Measurements from ENCODE around the gene SLC2A5.

SLC2A5 gene

DNA sequence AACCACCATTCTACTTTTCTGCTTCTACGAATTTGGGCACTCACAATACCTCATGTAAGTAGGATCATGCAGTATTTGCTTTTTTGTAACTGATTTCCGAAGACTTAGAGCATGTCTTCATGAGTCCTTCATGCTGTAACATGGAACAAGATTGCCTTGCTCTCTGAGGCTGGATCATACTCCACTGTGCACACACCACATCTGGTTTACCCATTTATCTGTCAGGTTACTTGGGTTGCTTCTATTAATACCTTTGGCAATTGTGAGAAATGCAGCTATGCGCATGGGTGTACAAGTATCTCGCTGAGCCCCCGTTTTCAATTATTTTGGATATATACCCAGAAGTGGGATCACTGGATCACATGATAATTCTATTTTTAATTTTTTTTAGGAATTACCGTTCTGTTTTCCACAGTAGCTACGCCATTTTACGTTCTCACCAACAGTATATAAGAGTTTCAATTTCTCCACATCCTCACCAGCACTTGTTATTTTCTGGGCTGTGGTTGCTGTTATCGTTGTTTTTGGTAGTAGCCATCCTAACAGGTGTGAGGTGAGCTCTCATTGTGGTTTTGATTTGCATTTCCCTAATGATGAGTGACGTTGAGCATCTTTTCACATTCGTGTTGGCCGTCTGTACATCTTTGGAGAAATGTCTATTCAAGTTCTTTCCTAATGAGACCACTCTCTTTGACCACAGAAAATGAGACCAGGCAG lies 10.7 kb upstream of the SLC2A5 start:
- H3K27me3 Mint-ChIP-seq (ENCODE audit: low read depth): peaks cover 13% of the 10 kb centered on the region
- peaks cover 38% of the 10 kb centered on the region for H3K4me1 Mint-ChIP-seq (ENCODE audit: low read depth)
- no peaks in the 10 kb centered on the region for H3K36me3 Mint-ChIP-seq (ENCODE audit: low read depth)
- no peak overlapping the region for H3K27ac Mint-ChIP-seq
- no peak overlapping the region for H3K4me3 Mint-ChIP-seq
- H3K9me3 Mint-ChIP-seq: no peaks in the 10 kb centered on the region

DNA sequence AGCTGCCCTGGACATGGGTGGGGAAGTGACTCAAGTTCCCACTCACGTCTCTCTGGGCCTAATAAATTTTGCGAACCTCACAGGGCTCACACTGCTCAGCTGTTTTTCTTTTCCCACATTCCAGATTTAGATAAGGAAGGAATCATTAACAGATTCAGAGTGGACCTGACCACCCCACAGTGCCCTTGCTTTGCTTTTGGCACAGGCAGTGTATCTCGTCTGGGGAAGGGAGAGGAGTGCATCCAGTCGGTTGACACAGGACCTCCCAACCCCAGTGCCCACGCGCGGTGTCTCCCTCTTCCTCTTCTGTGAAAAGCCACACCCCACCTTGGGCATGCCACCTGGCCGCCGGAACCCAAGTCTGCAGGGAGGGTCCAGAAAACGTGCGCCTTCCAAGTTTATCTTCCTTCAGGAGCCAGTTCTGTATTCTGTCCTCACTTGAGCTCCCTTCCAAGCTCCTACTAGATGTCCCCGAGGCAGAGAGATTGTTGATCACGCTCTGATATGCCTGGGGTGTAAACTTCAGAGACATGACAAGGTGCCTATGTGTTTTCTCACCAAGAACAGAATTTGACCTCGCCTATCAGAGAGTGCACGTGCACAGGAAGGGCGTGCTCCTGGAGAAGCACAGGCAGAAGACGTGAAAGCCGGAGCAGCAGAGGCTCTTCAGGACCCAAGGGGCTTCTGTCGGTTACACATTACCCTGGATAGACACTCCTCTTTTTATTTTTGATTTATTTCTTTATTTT lies 9.5 kb upstream of the SLC2A5 start:
- Mint-ChIP-seq H3K9me3 (no peaks in the 10 kb centered on the region), H3K4me1 (ENCODE audit: low read depth) (peaks cover 40% of the 10 kb centered on the region), H3K27ac (no peak overlapping the region), H3K36me3 (ENCODE audit: low read depth) (no peaks in the 10 kb centered on the region), H3K4me3 (peak overlapping the region; percentile 8), H3K27me3 (ENCODE audit: low read depth) (peaks cover 12% of the 10 kb centered on the region)

DNA sequence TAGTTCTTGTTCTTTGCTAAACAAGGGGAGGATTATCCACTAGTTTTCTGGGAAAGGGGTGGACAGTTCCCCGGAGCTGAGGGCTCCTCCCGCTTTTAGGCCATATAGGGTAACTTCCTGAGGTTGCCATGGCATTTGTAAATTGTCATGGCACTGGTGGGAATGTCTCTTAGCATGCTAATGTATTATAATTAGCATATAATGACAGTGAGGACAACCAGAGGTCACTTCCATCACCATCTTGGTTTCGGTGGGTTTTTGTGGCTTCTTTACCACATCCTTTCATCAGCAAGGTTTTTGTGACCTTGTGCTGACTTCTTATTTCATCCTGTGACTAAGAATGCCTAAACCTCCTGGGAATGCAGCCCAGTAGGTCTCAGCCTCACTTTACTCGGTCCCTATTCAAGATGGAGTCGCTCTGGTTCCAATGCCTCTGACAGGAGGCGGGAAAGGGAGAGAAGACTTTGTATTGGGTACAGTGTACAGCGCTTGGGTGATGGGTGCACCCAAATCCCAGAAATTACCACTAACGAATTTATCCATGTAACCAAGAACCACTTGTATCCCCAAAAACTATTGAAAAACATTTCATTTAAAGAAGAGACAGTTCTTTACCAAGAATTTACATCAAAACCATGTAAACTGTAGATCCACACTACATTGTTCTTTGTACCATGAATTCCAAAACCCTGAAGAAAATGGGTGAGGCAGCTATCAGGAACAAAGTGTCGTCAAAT lies 8.7 kb upstream of the SLC2A5 start:
- H3K9me3 Mint-ChIP-seq: no peaks in the 10 kb centered on the region
- H3K4me1 Mint-ChIP-seq (ENCODE audit: low read depth): peaks cover 40% of the 10 kb centered on the region
- no peaks in the 10 kb centered on the region for H3K36me3 Mint-ChIP-seq (ENCODE audit: low read depth)
- no peak overlapping the region for H3K27ac Mint-ChIP-seq
- H3K27me3 Mint-ChIP-seq (ENCODE audit: low read depth): peaks cover 17% of the 10 kb centered on the region
- no peak overlapping the region for H3K4me3 Mint-ChIP-seq

DNA sequence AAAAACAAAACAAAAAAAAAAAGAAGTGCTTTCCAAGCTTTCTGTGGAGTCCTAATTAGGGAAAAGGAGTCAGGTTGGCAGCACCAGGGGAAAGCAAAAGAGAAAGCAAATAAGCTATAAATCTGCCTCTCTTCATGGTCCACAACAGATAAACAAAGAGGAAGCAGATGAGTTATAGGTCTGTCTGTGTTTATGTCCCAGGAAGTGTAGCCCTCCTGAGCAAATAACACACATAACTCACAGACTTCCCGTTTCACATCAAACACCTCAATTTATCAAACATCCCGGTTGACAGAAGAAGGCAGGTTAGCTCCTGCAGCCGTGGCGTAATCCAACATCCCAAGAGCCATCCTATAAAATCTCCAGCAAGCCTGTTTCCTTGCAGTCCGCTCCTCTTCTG lies 5.6 kb upstream of the SLC2A5 start:
- Mint-ChIP-seq H3K36me3 (ENCODE audit: low read depth) (no peaks in the 10 kb centered on the region), H3K9me3 (no peaks in the 10 kb centered on the region), H3K4me3 (no peak overlapping the region), H3K27ac (no peak overlapping the region), H3K27me3 (ENCODE audit: low read depth) (peaks cover 21% of the 10 kb centered on the region), H3K4me1 (ENCODE audit: low read depth) (peaks cover 28% of the 10 kb centered on the region)

DNA sequence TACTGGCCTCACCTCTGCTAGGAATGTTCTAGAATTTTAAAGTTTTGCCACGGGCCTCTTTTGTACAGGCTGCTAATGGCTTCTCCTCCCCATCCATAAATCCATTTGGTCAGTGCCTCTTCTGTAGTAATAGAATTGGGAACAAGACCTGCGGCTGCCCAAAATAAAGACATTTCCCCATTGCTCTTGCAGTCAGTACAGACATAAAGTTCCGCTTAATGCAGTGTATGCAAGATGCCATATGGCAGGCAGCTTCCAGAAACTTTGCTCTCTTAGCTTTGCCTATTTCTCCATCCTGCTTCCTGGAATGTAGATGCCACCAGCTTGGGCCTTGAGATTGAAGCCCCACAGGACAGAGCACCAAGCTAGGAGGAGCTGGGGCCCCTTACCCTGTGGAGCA lies 3.7 kb upstream of the SLC2A5 start:
- no peak overlapping the region for H3K4me3 Mint-ChIP-seq
- no peaks in the 10 kb centered on the region for H3K9me3 Mint-ChIP-seq
- peaks cover 14% of the 10 kb centered on the region for H3K27me3 Mint-ChIP-seq (ENCODE audit: low read depth)
- no peak overlapping the region for H3K27ac Mint-ChIP-seq
- H3K4me1 Mint-ChIP-seq (ENCODE audit: low read depth): peaks cover 25% of the 10 kb centered on the region
- H3K36me3 Mint-ChIP-seq (ENCODE audit: low read depth): no peaks in the 10 kb centered on the region

DNA sequence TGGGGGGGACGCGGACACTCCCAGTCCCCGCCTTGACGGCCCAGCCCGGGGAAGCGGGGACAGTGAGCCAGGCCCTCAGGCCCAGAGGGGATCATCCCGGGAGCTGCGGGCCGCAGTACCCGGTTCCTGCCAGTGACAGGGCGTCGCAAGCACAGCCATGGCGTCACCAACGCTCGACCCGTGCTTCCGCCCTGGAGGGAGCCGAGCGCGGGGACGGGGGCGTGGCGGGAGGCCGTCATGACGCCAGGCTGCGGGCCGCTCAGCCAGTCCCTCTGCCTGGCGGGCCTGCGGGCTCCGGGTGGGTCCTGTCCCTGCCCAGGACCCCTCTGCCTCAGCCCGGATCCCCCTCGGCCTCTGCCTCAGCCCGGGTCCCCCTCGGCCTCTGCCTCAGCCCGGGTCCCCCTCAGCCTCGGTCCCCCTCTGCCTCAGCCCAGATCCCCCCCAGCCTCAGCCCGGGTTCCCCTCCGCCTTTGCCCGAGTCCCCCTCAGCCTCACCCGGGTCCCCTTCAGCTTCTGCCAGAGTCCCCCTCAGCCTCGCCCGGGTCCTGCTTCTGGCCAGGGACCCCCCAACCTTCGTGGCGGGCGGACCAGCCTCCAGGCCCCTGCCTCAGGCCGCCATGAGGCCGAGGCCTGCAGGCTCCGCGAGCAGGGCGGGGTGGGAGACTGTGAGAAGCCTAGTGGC lies 2.3 kb upstream of the SLC2A5 start:
- no peak overlapping the region for H3K27ac Mint-ChIP-seq

DNA sequence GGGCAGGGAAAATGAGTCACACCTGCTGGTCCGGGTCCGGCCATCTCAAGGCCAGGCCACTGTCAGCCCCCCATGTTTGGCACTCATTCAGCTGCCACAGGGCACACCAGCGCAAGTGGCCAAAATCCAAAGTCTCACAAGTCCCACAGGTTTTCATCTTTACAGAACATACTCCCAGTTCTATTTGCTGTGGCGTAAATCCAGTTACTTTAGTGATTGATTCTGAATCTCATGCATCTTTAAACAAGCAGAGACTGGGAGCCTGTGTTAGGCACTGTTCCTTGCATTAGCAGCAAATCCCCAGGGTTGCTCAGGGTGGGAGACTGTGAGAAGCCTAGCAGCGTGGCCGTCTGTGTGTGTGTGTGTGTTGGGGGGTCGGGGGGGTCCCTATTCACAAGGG lies 1.1 kb upstream of the SLC2A5 start:
- Mint-ChIP-seq H3K4me1 (ENCODE audit: low read depth) (peaks cover 19% of the 10 kb centered on the region), H3K27me3 (ENCODE audit: low read depth) (peaks cover 19% of the 10 kb centered on the region), H3K36me3 (ENCODE audit: low read depth) (no peaks in the 10 kb centered on the region), H3K9me3 (no peaks in the 10 kb centered on the region), H3K27ac (peak overlapping the region; percentile 45), H3K4me3 (no peak overlapping the region)

More for the DNA sequence above, 2.3 kb upstream of the SLC2A5 start:
- H3K4me3 Mint-ChIP-seq: no peak overlapping the region
- no peaks in the 10 kb centered on the region for H3K36me3 Mint-ChIP-seq (ENCODE audit: low read depth)
- no peaks in the 10 kb centered on the region for H3K9me3 Mint-ChIP-seq
- peaks cover 19% of the 10 kb centered on the region for H3K27me3 Mint-ChIP-seq (ENCODE audit: low read depth)
- H3K4me1 Mint-ChIP-seq (ENCODE audit: low read depth): peaks cover 22% of the 10 kb centered on the region

DNA sequence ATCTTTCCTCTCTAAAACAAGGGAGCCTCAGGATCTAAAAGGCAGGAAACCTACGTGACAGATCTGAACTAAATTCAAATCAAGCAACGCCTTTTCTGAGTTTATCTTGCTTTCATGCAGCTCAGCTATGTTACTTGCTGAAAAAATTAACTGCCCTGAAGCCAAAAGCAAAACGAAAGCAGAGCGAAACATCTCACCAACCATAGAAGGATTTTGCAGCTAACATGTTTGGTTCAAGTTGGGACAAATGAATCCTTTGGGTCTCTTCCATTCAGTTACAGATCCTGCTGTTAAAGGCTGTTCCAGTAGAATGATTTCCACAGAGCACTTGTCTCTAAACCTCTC lies 482 bp downstream of the SLC2A5 start:
- peaks cover 22% of the 10 kb centered on the region for H3K27me3 Mint-ChIP-seq (ENCODE audit: low read depth)
- no peak overlapping the region for H3K27ac Mint-ChIP-seq
- no peaks in the 10 kb centered on the region for H3K36me3 Mint-ChIP-seq (ENCODE audit: low read depth)
- H3K4me1 Mint-ChIP-seq (ENCODE audit: low read depth): peaks cover 13% of the 10 kb centered on the region
- H3K4me3 Mint-ChIP-seq: no peak overlapping the region
- no peaks in the 10 kb centered on the region for H3K9me3 Mint-ChIP-seq

DNA sequence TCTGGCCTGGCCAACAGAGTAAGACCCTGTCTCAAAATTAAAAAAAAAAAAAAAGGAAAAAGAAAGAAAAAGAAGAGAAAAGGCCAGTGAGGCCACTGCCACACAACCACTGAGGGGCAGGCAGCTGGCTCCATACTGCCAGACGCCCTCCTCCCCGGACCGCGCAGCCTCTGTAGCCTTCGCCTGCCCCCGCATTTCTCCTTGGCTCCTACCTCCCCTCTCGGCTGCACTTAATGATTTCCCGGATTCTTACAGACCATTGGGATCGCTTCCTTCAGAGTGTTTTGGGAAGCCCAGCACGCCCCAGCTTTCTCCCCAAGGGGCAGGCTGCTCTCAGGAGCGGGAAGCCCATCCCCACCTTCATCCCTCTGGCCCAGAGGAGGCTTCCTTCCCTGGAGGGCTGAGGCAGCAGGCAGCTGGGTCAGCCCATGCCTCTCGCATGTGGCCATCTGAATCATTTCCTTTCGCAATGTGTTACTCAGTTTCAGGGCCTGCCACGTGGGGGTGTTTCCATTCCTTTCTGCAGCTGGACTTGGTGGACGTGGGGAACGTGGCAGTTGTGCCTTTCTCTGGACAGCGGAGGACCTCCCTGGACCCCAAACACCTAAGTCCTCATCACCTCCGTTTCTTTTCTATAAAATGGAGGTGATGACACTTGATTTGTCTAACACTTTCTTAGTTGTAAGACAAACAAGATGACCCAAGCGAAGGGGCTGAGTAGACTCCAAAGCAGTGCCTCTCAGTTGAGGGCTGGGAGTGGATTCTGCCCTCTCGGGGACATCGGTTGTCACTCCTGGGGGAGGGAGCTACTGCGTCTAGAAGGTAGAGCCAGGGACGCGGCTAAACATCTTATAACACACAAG lies 2.3 kb downstream of the SLC2A5 start:
- Mint-ChIP-seq H3K27me3 (ENCODE audit: low read depth) (peaks cover 16% of the 10 kb centered on the region), H3K9me3 (no peaks in the 10 kb centered on the region), H3K4me1 (ENCODE audit: low read depth) (peaks cover 12% of the 10 kb centered on the region), H3K36me3 (ENCODE audit: low read depth) (no peaks in the 10 kb centered on the region), H3K27ac (no peak overlapping the region), H3K4me3 (no peak overlapping the region)

DNA sequence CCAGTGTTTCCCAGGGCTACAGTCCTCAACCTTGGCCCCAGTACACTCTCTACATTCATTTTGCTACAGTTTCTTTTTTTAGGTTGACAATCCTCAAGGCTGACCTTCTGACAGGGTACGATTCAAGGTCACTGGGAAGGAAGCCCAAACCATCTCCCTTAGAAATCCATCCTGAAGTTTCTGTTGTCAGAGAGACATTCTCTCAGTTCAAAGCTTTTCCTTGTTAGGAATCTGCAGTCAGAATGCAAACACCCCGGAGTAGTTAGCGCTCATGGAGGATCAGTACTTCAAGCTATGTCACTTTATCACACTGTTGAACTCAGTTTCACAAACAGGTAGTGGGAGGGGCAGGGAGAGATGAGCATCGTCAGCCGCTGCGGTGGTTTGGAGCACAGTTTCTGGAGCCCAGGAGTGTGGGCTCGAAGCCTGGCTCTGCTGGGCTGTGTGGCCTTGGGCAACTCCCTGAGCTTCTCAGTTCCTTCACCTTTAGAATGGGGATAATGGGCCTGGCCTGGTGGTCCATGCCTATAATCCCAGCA lies 4.2 kb downstream of the SLC2A5 start:
- Mint-ChIP-seq H3K4me1 (ENCODE audit: low read depth) (peaks cover 12% of the 10 kb centered on the region), H3K27me3 (ENCODE audit: low read depth) (peaks cover 19% of the 10 kb centered on the region), H3K9me3 (no peaks in the 10 kb centered on the region), H3K36me3 (ENCODE audit: low read depth) (no peaks in the 10 kb centered on the region), H3K27ac (no peak overlapping the region), H3K4me3 (no peak overlapping the region)

DNA sequence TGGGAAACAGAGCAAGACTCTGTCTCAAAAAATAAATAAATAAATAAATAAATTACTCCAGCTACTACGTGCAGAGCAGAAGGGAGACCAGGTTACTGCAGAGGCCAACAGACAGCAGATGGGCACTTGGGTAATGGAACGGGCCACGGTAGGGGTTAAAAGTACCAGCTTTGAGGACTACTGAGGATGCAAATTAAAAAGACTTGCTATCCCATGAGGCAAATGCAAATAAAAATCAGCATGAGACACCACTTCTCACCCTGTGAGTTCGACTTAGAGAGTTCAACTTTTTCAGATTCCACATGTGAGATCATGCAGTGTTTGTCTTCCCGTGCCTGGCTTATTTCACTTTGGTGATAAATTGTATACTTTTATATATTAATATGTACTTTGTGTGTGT lies 6.6 kb downstream of the SLC2A5 start:
- Mint-ChIP-seq H3K4me3 (no peak overlapping the region), H3K4me1 (ENCODE audit: low read depth) (no peaks in the 10 kb centered on the region), H3K9me3 (no peaks in the 10 kb centered on the region), H3K27me3 (ENCODE audit: low read depth) (peaks cover 14% of the 10 kb centered on the region), H3K27ac (no peak overlapping the region), H3K36me3 (ENCODE audit: low read depth) (no peaks in the 10 kb centered on the region)

DNA sequence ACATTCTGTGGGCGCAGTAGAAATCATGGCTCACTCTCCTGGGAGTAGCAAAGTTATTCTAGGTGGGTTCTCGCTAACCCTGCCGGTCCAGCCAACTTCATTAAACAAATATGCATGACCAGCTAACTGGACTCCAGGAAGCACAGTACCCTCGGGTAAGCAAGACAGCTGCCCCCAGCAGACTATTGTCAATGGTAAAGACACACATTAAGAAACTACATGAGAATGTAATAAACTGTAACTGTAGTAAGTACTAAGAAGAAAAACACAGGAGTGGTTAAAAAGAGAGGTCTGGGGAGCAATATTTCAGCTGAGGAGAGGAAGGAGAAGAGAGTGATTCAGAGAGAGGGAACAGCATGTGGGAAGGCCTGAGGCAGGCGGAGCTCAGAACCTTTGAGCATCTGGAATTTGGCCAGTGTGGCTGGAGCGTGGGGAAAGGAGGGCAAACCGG lies 7.4 kb downstream of the SLC2A5 start:
- Mint-ChIP-seq H3K4me3 (no peak overlapping the region), H3K36me3 (ENCODE audit: low read depth) (no peaks in the 10 kb centered on the region), H3K27ac (no peak overlapping the region), H3K27me3 (ENCODE audit: low read depth) (peaks cover 10% of the 10 kb centered on the region), H3K4me1 (ENCODE audit: low read depth) (no peaks in the 10 kb centered on the region), H3K9me3 (no peaks in the 10 kb centered on the region)

DNA sequence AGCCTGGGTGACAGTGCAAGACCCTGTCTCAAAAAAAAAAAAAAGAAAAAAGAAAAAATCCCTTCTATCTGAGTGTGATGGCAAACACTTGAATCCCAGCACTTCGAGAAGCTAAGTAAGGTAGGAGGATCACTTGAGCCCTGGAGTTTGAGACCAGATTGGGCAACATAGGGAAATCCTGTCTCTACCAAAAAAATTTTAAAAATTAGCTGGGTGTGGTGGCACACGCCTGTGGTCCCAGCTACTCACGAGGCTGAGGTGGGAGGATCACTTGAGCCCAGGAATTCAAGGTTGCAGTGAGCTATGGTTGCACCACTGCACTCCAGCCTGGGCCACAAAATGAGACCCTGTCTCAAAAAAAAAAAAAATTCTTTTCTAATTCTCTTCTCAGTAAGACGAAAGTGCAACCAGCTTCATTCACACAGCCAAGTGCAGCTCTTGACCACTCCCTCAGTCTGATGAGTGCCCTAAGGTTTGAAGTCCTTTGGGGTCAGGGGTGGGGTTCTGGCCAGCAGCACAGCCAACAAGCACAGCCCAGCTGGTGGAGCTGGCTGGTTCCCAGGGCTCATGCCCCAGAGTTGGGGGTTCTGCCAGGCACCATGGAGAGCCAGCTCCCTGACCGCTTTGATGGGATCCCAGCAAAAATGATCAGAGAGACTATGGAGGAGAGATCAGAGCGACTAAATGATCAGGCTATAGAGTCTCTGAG lies 8.0 kb downstream of the SLC2A5 start:
- Mint-ChIP-seq H3K4me1 (ENCODE audit: low read depth) (no peaks in the 10 kb centered on the region), H3K4me3 (no peak overlapping the region), H3K27ac (no peak overlapping the region), H3K9me3 (no peaks in the 10 kb centered on the region), H3K27me3 (ENCODE audit: low read depth) (peaks cover 9% of the 10 kb centered on the region), H3K36me3 (ENCODE audit: low read depth) (no peaks in the 10 kb centered on the region)
